Endothelial cell of umbilical vein (primary cell): ENCODE data around the gene COL28A1. TPM values are rescaled to one million over a fixed set of nuclear protein-coding genes. Genes with fewer than 3 reads are reported as not detected.
"Not testable (repeated sequence)": the region's sequence is repeated elsewhere in the genome, so short reads cannot be mapped to it uniquely, and the experiment has no call there.

ENCODE experiments used
- BruUV-seq: library from RNA; stranded (reverse); fragments of 400-500 nt; replicated peaks from 2 replicates; lab custom pipeline; 2021; lab: Mats Ljungman, UMichigan
- CTCF ChIA-PET: fragments of 300-600, 350-600 bp; sonication (Branson Sonifier 250); formaldehyde crosslinking; loops from one replicate; lab custom pipeline; 2021; ENCODE audit warnings: antibody characterized with exemption, inconsistent platforms; lab: Charles Lee
- POLR2A ChIA-PET: fragments of 300-600, 350-600 bp; sonication (Branson Sonifier 250); formaldehyde crosslinking; loops from one replicate; lab custom pipeline; 2021; ENCODE audit warnings: antibody characterized with exemption, inconsistent platforms; lab: Charles Lee
- DNase-seq: peaks from one replicate; pipeline ENCODE4 v3.0.0-alpha.2; 2011; ENCODE audit warnings: low read depth, low spot score
- FAIRE-seq: peaks from 2 replicates; lab custom pipeline; 2011; peaks lifted over from hg19 to GRCh38; lab: Jason Lieb, UNC
- H2AFZ ChIP-seq: 2 replicates; pipeline ENCODE4 v1.6.0; 2012; ENCODE audit warnings: low read depth, low read length, control low read depth, inconsistent platforms
- H3K27ac ChIP-seq: 2 replicates; pipeline ENCODE4 v1.5.1; 2011; ENCODE audit warnings: low read depth, mild to moderate bottlenecking, control low read depth, low read length, moderate library complexity; ENCODE audit not compliant: insufficient read depth
- H3K27me3 ChIP-seq, 2 experiments: 2 replicates each; pipeline versions ENCODE4 v1.6.0 to v1.6.1; 2011; ENCODE audit warnings: low read length in 2 of 2, mixed read lengths in 1 of 2; ENCODE audit not compliant: control insufficient read depth in 2 of 2, insufficient read depth in 2 of 2
- H3K36me3 ChIP-seq, 2 experiments: 2 replicates in 1 of 2; 3 replicates in 1 of 2; pipeline ENCODE4 v1.5.1; 2011; ENCODE audit warnings: low read length in 2 of 2, mild to moderate bottlenecking in 1 of 2, moderate library complexity in 1 of 2; ENCODE audit not compliant: control insufficient read depth in 2 of 2, insufficient read depth in 2 of 2; ENCODE audit errors: extremely low read depth in 1 of 2
- H3K4me1 ChIP-seq: 3 replicates; pipeline ENCODE4 v1.5.1; 2011; ENCODE audit warnings: mild to moderate bottlenecking, low read length; ENCODE audit not compliant: control insufficient read depth, insufficient read depth; ENCODE audit errors: extremely low read depth
- H3K4me2 ChIP-seq: 2 replicates; pipeline ENCODE4 v1.6.1; 2011; ENCODE audit warnings: low read length, control low read depth, mixed read lengths; ENCODE audit not compliant: insufficient read depth
- H3K4me3 ChIP-seq, 3 experiments: fragments of 200-600 bp in 1 of 3; sonication (generic), shearing (Covaris generic) in 1 of 3; replicated peaks in 1 of 3; 2 replicates each; pipeline ENCODE4 v1.5.1; 2011 to 2016; ENCODE audit warnings: control low read depth in 3 of 3, low read length in 3 of 3, mild to moderate bottlenecking in 2 of 3, inconsistent platforms in 1 of 3, low read depth in 1 of 3, moderate library complexity in 1 of 3; ENCODE audit not compliant: insufficient read depth in 1 of 3
- H3K79me2 ChIP-seq: 2 replicates; pipeline ENCODE4 v1.6.0; 2012; ENCODE audit warnings: low read length, inconsistent platforms; ENCODE audit not compliant: control insufficient read depth, insufficient read depth
- H3K9ac ChIP-seq: replicated peaks from 2 replicates; pipeline ENCODE3; 2011; ENCODE audit warnings: low read length, control low read depth; ENCODE audit not compliant: insufficient read depth; ENCODE audit errors: extremely low read depth
- H3K9me1 ChIP-seq: replicated peaks from 3 replicates; pipeline ENCODE4 v1.6.0; 2011; ENCODE audit warnings: mild to moderate bottlenecking, low read length; ENCODE audit not compliant: control insufficient read depth, insufficient read depth; ENCODE audit errors: extremely low read depth
- H3K9me3 ChIP-seq: replicated peaks from 2 replicates; pipeline ENCODE4 v1.5.1; 2012; ENCODE audit warnings: low read length, inconsistent platforms; ENCODE audit not compliant: control insufficient read depth, insufficient read depth
- H4K20me1 ChIP-seq: replicated peaks from 2 replicates; pipeline ENCODE3; 2011; ENCODE audit warnings: mild to moderate bottlenecking, low read length; ENCODE audit not compliant: control insufficient read depth, insufficient read depth; ENCODE audit errors: extremely low read depth
- FOS ChIP-seq: IDR thresholded peaks from 2 replicates; pipeline ENCODE4 v1.6.1; 2011; ENCODE audit warnings: mild to moderate bottlenecking, low read length, moderate library complexity, borderline replicate concordance; ENCODE audit not compliant: insufficient read depth
- GATA2 ChIP-seq: IDR thresholded peaks from 2 replicates; pipeline ENCODE4 v1.7.0; 2011; ENCODE audit warnings: low read depth, mild to moderate bottlenecking, moderate library complexity, mixed read lengths, low read length; ENCODE audit not compliant: insufficient read length, insufficient read depth
- JUN ChIP-seq: IDR thresholded peaks from 2 replicates; pipeline ENCODE4 v1.6.1; 2011; ENCODE audit warnings: borderline replicate concordance, low read depth; ENCODE audit not compliant: insufficient read length, insufficient read depth
- MYC ChIP-seq: IDR thresholded peaks from one replicate; pipeline ENCODE4 v1.6.1; 2011; ENCODE audit warnings: mild to moderate bottlenecking, low read depth, low read length
- POLR2AphosphoS5 ChIP-seq: IDR thresholded peaks from 2 replicates; pipeline ENCODE4 v1.6.1; 2012; ENCODE audit warnings: low read depth, mild to moderate bottlenecking, control low read depth, low read length, moderate library complexity; ENCODE audit not compliant: insufficient read depth
- dilution Hi-C: fragments of 300-500 bp; cut with MboI; formaldehyde crosslinking; loops from one replicate; pipeline ENCODE4 v1.15.0; 2019; ENCODE audit warnings: low sequenced_read_pairs; ENCODE audit not compliant: extremely low pct_ligation_motif_present
- intact Hi-C: fragments of 100-400 bp; cut with micrococcal nuclease; formaldehyde crosslinking; loops from one replicate; pipeline ENCODE4 v1.10.0; 2022
- polyA plus RNA-seq, 4 experiments: library from polyadenylated mRNA; depleted of rRNA in 3 of 4; stranded (reverse) in 3 of 4; unstranded in 1 of 4; fragments of >200 nt; gene quantifications; 2 replicates each; pipeline versions ENCODE4 v1.2.1 to v1.2.3, GENCODE V29; 2011 to 2012; ENCODE audit warnings: missing spikeins in 1 of 4
- total RNA-seq: library from RNA; stranded (reverse); gene quantifications from 2 replicates; pipeline ENCODE4 v1.2.3, GENCODE V29; 2021
- TF ChIP-seq, protein P1 (sequence below): IDR thresholded peaks from 2 replicates; pipeline ENCODE4 v1.6.1; 2011; ENCODE audit not compliant: insufficient read depth, insufficient read length

COL28A1 gene
- total and polyA plus RNA-seq, 2 donors (not counting 3 experiments of a cell fraction or from before 2014, with no cell fraction given), result not detected

GRCh38 chr7:7477641-7478040 lies 58.0 kb downstream of the COL28A1 start:
- dilution Hi-C loops, H3K4me2 ChIP-seq, H3K27ac ChIP-seq, H3K36me3 ChIP-seq, H3K79me2 ChIP-seq, H3K9ac ChIP-seq, DNase-seq, CTCF ChIA-PET, H3K9me1 ChIP-seq, intact Hi-C loops, POLR2A ChIA-PET, H2AFZ ChIP-seq, H3K4me3 ChIP-seq, H3K9me3 ChIP-seq, FAIRE-seq, H3K27me3 ChIP-seq, H4K20me1 ChIP-seq, BruUV-seq, H3K4me1 ChIP-seq: not testable (repeated sequence)

DNA sequence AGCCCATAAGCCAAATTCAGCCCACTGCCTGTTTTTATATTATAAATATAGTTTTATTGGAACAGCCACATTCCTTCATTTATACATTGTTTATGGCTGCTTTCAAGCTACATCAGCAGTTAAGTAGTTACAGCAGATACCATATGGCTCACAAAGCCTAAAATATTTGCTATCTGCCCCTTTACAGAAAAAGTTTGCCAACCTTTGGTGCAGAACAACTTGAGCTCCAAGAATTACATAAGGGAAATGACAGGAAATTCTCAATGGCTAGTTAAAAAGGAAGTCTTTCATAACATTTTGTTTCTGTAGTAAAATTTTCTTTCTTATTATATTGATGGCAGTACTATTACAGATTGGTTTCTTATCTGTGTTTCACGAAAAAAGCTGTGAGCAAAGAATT lies 59.3 kb downstream of the COL28A1 start:
- H3K27ac ChIP-seq, result no peak overlapping the region
- H3K27me3 ChIP-seq, result no peaks in the 10 kb centered on the region
- H3K4me1 ChIP-seq, result no peaks in the 10 kb centered on the region
- H3K9ac ChIP-seq, result no peak overlapping the region
- no peaks in the 10 kb centered on the region for H3K9me3 ChIP-seq
- FAIRE-seq (no peak), DNase-seq (no peak)
- H4K20me1 ChIP-seq, result no peaks in the 10 kb centered on the region
- BruUV-seq, result no TSS peak
- no peaks in the 10 kb centered on the region for H3K9me1 ChIP-seq
- H3K4me2 ChIP-seq, result no peak overlapping the region
- ChIA-PET CTCF (no interaction called here), POLR2A (no interaction called here)
- no peaks in the 10 kb centered on the region for H3K79me2 ChIP-seq
- TF ChIP-seq FOS (no peak), GATA2 (no peak), JUN (no peak), MYC (no peak), POLR2AphosphoS5 (no peak)
- TF ChIP-seq, protein P1, sequence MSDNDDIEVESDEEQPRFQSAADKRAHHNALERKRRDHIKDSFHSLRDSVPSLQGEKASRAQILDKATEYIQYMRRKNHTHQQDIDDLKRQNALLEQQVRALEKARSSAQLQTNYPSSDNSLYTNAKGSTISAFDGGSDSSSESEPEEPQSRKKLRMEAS, result no peak
- intact Hi-C loops, result no loop called here
- H2AFZ ChIP-seq, result no peak overlapping the region
- dilution Hi-C loops, result no loop called here
- no peak overlapping the region for H3K4me3 ChIP-seq
- no peaks in the 10 kb centered on the region for H3K36me3 ChIP-seq
